Esophagus squamous epithelium (tissue), 4 donors: ENCODE results near the gene KANTR.

Experiments used
- CTCF ChIP-seq, 6 experiments: fragments of 450-650 bp in 4 of 6; fragments of 200-600 bp in 2 of 6; sonication (generic) in 2 of 6; IDR thresholded peaks; one replicate each; pipeline ENCODE4 v1.5.1; 2016 to 2019; ENCODE audit warnings: antibody characterized with exemption in 6 of 6, mild to moderate bottlenecking in 4 of 6, moderate library complexity in 4 of 6
- POLR2A ChIP-seq, 4 donors: fragments of 450-650 bp; IDR thresholded peaks; one replicate each; pipeline ENCODE4 v1.6.1; 2017; ENCODE audit warnings: antibody characterized with exemption in 4 of 4, mild to moderate bottlenecking in 4 of 4, moderate library complexity in 3 of 4

GRCh38 chrX:53077207-53078197 lies 16.4 kb upstream of the KANTR start:
- TF ChIP-seq CTCF (IDR thresholded peaks at IDR 0.05), result peak in 1 of 6 experiments; percentile 7
- TF ChIP-seq POLR2A (IDR thresholded peaks at IDR 0.05), result no peak
